Mucosa of gallbladder (tissue), 1 donor: ENCODE results near the gene FKBP8. TPM values are rescaled to one million over a fixed set of nuclear protein-coding genes. Genes with fewer than 3 reads are reported as not detected.

Source experiments
- DNase-seq: peaks from one replicate; pipeline ENCODE4 v3.0.0-alpha.2; 2020; ENCODE audit warnings: low spot score
- total RNA-seq: library from RNA; stranded (reverse); gene quantifications from one replicate; pipeline ENCODE4 v1.2.1, GENCODE V29; 2021
- donor health status: DM: no; HTN: no; CAD: no.

Gene FKBP8
- total RNA-seq, 1 donor from 2014 or later, result 226 TPM

DNA sequence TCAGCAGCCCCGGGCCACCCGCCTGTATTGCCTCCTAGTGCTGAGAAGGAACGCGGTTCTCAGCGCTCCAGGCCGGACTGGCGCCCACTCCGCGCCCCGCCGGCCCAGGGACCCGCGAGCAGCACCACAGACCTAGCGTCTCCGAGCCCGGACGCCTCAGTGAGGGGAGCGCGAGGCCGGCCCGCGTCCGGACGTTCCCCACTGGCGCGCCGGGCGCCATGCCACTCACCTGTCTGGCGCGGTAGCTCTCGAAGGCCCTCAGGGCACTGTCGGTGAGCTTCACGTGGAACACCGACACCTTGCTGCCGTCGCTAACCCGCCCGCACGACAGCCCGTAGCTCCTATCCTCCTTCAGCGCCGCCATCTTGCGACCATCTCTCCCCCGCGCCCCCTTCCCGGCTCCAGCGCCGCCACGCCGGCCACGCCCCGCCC, 21.7 kb downstream of the FKBP8 start, which contains the start of gene ELL:
Gene ELL, minus strand, starts transcription at position 379 of the 432 bp plus-strand sequence. Its CDS starts 15 bp downstream, at position 364.
- DNase-seq, result no peak

DNA sequence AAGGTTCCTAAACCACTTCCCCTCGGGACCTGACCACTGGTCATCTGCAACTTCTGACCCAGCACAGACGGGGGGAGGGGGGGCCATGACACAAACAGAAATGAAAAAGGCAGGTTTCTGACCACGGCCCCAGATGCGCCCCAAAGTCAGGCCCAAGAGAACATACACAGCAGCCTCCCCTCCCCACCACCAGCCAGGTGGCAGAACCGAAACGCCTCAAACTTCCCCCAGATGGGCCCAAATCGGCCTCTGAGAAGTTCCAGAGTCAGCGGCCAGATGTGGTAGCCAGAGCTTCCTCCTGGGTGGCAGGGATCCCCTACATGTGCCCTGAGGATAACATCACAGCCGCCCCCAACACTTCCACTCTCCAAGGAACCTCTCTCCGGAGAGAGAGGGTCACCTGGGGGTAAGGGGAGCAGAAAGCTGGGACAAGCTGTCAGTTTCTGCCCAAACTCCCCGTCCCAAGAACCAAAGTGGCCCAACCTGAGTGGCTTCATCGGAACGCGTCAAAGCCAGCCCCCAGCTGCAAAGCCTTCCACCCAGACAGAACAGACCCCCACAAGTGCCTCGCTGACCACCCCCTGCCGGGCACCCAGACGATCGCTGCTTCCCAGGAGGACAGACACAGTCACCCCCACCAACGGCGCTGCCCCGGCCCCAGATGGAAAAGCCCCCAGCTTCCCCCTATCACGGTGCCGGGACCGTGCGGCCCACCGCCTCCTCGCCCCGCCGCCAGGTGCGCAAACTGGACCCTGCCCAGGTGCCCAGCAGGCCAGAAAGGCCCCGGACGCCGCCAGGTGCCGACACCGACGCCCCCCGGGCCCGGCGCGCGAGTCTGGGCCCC, 22.3 kb downstream of the FKBP8 start:
- DNase-seq, result peak; percentile 41

DNA sequence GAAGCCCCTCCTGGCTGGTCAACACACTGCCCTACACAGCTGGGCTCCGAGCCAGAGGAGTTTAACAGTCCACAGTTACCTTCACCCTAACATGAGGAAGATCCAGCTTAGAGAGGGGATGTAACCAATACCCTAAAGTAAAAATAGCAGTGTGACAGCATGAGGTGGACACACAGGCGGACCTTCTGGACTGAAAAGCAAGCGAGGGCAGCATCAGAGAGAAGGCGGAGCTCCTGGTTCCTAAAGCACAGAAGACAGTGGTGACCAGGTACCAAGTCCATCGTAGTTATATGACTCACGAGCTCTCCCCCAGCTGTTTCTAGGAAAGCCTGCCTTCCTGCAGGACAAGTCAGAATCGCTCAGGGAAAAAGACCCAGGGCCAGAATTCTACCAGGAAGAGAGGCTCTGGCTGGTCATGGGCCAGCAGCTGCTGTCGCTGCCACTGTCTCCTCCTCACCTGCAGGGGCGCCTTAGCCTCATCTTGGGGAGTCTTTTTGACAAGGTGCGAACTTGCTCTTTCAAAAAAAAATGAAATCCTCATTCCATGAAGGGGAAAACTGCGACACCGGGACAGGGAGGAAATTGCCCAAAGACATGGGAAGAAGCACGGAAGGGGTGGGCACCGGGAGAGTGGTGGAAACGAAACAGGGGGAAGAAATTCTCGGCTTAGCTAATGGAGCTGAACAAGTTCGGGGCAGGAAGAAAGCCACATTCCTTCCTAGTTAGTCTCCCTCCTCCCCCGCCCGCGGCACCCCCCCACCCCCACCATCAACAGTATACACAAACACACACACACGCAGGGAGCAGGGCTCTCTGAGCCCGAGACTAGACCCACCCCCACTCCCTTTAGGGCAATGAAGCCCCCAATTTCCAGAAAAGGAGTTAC, 23.2 kb downstream of the FKBP8 start:
- DNase-seq, result peak; percentile 81

DNA sequence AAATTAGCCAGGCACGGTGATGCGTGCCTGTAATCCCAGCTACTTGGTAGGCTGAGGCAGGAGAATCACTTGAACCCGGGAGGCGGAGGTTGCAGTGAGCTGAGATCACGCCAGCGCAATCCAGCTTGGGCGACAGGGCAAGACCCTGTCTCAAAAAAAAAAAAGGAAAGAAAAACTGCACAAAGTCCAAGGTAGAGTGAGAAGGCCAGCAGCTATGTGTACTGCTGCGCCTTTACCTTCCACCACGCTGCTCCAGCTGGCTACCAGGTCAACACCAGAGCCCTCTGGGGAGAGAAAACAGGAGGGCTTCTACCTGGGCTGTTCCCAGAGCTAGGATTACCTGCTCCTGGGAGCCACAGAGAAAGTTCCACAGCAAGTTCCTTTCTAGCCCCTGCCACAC, 24.7 kb downstream of the FKBP8 start:
- no peak for DNase-seq

DNA sequence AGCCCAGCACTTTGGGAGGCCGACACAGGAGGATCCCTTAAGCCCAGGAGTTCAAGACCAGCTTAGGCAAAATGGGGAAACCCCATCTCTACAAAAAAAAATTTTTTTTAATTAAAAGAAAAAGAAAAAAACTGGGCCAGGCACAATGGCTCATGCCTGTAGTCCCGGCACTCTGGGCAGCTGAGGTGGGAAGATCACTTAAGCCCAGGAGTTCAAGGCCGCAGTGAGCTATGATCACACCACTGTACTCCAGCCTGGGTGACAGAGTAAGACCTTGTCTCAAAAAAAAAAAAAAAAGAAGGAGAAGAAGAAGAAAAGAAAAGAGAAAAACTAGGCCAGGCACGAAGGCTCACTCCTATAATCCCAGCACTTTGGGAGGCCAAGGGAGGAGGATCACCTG, 25.8 kb downstream of the FKBP8 start:
- DNase-seq, result no peak

DNA sequence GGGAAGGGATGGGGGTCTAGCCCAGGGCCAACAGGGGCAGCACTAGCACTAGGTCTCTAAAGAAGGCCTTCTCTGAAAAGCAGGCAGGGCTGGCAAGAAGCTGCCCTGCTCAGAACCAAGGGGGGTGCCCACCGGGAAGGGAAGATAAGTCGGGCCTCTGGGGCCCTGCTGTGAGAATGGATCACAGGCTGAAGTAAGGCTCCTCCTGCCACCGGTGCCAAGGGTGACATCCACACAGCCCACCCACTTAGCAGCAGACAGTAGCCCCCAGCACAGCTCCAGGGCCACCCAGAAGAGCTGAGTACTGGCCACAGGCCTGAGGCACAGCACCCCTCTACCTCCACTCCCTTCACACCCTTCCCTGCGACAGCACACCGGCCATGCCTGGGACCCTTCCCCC, 27.4 kb downstream of the FKBP8 start:
- DNase-seq, result no peak

DNA sequence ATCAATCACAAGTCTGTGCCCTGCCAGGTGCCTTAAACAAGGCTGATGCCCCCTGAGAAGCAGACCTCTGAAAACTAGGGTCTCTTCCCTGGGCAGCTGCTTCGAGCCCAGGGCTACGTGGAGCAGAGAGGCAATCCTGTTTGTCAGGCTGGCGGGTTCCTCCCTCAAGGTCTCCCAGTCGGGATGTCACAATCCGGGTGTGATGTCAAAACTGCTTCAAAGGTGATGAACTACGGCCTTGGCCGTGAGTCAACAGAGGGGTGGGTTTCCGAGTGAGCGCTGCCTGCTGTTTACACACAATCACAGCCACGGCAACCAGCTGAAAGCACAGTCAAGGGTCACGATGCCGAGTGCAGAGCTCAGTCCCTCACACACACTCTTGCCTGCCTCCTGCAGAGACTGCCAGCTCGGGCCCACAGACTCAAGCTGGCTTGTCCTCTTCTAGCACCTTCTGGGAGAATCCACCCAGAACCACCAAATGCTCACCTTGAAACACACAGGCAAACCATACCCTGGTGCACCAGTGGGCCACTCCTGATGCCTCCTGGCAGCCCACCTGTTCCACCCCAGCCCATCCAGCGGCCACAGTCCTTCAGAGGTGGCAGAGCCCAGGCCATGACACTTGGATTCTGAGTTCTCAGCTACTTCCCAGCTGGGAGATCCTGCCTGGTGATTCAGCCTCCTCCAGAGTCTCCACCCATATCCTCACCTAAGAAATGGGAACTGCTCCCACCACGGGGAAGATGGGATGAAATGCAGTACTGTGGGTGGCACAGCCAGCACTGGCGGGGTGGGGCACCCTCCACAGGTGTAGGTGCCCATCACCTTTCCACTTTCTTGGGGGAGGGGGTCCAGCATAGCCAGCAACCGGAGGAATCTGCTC, 28.3 kb downstream of the FKBP8 start:
- DNase-seq, result peak; percentile 47

DNA sequence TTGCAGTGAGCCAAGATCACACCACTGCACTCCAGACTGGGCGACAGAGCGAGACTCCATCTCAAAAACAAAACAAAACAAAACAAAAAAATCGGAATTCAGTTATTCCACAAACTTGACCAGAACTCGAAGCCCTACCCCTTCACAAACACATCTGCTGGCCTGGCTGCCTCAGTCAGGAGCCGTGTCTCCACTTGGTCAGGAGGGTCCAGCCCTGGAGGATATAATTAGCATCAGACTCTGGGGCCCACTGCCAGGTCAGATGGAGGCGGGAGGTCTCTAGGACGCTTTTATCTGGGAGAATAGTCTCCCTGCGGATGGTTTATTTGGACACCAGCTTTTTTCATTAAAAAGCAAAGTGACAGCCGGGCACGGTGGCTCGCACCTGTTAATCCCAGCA, 29.5 kb downstream of the FKBP8 start:
- no peak for DNase-seq

DNA sequence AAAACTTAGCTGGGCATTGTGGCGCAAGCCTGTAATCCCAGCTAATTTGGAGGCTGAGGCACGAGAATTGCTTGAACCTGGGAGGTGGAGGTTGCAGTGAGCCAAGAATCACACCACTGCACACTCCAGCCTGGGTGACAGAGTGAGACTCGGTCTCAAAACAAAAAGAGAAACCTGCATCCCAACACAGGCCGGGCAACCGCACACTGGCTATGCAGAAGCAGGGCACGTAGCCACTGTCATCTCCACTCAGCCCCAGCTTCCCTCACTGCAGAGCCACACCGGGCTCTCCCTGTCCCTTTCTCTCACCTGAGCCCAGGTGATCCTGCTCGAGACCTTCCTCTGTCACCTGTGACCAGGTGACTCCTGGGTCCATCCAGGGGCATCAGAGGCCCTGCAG, 33.2 kb downstream of the FKBP8 start:
- no peak for DNase-seq

DNA sequence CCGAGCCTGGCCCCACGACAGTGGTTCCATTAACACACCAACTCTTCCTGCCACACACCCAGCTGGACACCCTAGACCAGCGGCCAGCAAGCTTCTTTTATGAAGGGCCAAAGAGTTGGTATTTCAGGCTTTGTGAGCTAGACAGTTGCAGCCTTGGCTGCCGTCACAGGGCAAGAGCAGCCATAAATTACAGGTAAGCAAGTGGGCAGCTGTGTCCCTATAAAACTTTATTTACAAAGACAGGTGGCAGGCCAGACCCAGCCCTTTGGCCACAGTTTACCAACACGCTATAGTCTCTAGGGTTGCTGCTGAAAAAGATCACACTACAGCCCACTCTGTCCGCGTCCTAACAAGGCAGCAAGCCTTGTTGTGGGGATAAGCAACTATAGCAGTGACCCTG, 34.8 kb downstream of the FKBP8 start:
- no peak for DNase-seq

DNA sequence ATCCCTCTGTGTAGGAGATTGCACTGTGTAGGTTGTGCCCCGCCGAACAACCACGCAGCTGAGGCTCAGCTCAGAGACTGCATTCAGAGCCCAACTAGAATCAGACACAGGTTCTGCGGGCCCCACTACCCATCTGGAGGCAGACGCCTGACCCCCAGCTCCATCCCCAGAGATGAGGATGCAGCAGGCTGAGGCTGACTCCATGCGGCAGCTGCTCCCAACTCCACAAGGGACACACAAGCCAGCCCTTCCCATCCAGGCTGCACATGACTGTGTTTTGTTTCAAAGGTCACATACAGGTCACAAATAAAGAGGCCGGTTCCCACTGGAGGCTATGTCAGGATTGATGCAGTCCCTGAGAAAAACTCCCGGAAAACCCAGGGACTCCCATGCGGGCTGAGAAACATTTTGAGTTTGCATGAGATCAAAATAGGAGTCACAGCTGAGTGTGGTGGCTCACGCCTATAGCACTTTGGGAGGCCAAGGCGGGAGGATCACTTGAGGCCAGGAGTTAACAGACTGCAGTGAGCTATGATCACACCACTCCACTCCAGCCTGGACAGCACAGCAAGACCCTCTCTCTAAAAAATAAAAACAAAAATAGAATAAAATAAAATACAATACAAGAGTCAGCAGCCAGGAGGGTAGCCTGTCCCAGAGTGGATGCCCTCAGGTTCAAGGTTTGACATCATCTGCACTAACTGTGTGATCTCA, 35.5 kb downstream of the FKBP8 start:
- no peak for DNase-seq

DNA sequence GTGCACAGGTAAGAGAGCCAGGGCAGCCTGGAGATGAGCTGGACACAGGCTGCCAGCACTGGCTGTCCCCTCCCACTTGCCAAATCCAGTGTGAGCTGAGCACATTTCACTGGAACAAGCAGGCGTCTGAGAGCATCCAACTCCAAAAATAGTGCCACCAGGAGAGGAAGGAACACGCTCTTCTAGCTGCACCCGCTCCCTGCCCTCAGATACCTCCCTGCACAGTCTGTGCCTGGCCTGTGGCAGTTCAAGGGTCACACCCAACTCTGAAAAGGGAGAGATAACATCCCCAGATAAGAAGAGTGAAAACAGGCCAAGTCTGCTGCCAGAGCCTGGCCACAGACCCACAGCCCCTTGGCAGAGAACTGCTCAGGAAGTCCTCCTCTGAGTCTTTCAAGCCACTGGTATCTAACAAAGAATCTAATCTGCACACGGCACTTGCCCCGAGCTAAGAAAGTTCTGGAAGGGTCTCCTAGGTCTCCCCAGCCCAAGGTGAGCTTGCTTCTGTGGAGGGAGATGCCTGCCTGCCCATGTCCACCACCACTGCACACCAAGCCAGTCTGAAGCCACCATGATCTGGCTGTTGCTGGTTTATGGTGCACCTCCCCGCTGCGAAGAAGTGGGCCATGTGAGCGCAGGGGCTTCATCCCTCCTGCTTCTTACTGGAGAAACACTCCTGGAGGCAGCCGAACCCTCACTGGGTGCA, 36.2 kb downstream of the FKBP8 start:
- DNase-seq, result no peak

DNA sequence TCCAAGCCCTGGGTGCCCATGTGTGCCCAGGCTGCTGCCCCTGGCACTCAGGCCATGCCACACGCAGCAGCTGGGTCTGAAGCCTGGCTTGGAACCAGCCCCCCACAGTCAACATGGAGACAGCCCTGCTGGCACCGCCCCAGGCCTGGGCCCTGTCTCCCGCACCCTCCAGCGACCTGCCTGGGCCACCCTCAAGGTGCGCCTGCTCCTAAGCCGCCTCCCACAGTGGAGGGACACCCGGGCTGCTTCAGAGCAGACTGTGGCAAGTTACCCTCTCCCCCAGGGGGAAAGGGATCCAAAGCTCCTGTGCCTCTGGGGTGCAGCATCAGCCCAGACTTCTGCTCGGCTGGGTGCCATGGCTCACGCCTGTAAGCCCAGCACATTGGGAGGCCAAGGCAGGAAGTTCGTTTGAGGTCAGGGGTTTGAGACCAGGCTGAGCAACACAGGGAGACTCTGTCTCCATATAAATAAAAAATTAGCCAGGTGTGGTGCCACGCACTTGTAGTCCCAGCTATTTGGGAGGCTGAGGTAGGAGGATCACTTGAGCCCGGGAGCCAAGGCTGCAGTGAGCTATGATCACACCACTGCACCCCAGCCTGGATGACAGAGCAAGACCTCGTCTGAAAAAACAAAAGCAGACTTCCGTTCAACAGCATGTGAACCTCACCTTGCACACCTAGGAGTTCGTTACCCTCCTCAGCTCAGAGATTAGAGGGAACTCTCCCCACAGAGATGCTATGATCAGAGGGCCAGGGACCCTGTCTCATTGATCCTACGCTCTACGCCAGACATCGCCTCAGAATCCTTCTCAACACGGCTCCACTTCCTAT, 37.1 kb downstream of the FKBP8 start:
- no peak for DNase-seq

DNA sequence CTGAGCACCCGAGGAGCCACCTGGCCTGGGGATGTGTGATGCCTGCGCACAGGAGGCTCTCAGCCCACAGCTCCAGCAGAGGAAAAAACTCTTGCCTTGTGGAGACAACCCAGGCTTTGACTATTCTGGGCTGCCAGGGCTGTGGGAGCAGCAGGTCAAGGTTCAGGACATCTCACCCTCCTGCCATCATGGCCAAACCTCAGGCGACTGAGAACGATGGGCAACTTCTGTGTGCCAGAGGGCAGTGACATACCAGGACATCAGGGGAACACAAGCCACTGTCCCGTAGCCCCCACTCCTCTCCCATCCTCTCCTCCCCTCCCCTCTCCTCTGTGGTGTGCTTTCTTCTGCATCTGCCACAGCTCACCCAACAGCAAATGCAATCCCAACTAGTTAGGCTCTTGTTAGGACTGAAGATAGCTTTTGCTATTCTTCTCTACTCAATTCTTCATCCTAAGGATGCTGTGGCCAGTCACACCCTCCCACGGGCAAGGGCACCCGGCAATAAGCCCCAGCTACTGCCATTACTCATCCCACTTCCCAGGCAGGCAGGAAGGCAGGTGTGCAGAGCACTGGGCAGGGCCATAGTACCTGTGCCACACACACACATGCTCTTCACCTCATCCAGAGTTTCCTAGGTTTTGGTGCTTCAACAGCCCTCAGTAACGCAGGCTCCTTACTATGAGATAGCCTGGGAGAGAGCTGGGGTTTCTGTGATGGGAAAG, 38.3 kb downstream of the FKBP8 start:
- DNase-seq, result no peak

DNA sequence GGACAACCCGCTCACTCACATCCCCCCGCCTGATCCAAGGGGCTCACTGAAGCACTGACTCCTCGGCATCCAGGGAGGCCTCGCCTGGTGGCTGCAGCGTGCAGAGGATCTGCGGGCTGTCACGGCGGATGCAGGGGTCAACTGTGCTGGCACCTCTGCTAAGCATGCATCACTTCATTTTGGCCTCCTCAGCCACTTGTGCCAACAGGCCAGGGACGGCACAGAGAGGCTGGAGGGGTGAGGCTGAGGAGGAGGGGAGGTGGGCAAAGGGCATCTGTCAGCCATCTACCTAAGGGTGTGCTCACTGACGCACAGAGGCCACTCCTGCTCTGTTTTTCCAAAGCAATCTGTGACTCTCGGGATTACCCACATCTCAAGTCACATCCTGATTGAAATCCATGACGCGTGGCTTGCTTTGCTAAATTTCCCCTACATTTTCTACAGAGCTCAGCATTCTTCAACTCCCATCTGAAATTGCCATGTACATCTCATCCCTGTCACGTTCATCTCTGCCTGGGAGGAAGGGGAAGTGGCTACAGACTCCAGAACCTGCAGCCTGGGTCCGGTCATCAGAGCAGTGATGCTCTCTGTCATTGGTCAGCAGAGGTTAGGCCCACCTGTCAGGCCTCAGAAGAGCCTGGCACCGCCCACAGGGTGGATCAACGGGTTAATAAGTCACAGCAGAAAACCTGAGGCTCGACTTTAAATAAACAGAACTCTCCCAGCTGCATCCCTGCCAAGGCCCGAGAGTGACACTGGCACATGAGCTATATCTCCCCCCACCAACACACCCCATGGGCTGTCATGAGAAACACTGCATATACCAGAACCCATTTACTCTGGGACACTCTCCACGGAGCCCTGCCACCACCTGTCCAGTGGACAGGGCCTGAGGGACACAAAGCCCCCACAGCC, 39.1 kb downstream of the FKBP8 start:
- peak; percentile 80 for DNase-seq

DNA sequence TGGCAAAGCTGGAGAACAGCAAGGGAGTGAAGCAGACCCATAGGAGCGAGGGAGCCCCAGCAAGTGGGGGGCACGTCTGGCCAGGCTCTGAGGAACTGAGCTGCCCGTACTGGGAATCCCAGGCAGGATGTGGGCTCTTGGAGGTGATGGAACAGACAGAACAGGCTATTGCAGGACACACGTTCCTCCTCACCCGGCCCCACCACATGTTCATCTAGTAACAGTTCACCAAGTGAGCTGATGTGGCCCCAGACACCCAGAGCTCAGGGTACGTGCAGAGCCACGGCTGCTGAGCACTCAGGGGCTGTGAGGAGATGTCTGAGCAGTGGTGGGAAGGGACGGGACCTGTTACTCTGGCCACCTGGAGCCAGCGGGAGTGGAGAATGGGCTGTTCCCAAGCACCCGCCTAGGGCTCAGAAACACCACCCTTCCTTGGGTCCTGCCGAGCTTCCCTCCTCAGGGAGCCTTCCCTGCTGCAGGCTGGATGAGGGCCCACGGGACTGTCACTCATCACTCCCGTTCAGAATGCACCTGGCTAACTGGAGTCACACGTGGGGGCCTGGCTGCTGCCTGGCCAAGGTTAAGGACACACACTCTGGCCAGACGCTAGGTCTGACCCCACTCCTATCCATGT, 39.9 kb downstream of the FKBP8 start:
- DNase-seq, result no peak

DNA sequence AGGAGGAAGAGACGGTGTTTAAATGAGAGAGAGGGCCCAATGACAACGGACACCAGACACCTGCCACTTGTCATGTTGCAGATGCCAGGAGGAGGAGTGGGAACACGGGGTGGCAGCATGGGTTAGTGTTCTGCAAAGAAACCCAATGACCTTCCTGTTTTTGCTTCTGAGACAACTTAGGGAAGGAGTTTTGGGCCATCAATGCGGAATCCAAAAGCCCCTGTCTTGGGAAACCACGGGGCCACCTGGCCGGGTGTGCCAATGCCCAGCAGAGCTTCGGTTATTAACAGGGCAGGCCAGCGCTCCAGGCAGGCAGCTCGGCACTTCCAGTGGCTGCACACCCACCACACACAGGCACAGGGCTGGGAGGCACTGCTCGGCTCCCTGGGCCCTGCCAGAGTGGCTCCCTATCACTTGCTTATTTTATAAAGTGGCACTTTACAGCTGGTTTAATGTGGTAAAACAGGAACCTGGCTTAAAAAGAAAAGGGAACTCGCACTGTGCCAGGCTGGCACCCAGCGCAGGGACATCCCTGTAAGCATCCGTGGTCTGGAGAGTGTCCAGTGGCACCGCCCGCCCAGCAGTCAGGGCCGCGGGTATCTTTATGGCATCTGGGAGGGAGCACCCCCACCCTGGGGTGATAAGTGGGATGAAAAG, 40.6 kb downstream of the FKBP8 start:
- DNase-seq, result peak; percentile 44
